Hindlimb muscle (tissue), 1 donor: ENCODE data around the gene ZSCAN1. TPM values are rescaled to one million over a fixed set of nuclear protein-coding genes. Genes with fewer than 3 reads are reported as not detected.
A peak's percentile ranks its signal among the peaks of the same experiment; 100 is the strongest.
"Not testable (repeated sequence)": the region's sequence is repeated elsewhere in the genome, so short reads cannot be mapped to it uniquely, and the experiment has no call there.

Source experiments
- DNase-seq: peaks from one replicate; pipeline ENCODE4 v3.0.0-alpha.2; 2013
- polyA plus RNA-seq: library from polyadenylated mRNA; unstranded; fragments of 120-200 nt; gene quantifications from one replicate; pipeline ENCODE4 v1.2.1, GENCODE V29; 2013; ENCODE audit not compliant: insufficient read length

ZSCAN1 gene, protein sequence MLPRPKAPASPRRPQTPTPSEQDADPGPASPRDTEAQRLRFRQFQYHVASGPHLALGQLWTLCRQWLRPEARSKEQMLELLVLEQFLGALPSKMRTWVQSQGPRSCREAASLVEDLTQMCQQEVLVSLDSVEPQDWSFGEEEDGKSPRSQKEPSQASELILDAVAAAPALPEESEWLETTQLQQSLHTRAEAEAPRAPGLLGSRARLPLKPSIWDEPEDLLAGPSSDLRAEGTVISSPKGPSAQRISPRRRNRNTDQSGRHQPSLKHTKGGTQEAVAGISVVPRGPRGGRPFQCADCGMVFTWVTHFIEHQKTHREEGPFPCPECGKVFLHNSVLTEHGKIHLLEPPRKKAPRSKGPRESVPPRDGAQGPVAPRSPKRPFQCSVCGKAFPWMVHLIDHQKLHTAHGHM
- polyA plus RNA-seq = 1.6 TPM

- DNase-seq = peak; percentile 94
Measured at GRCh38 chr19:58033741-58034476, at the start of gene ZSCAN1. TSS of gene ZSCAN1 (plus strand) at chr19:58034025. CDS start at chr19:58037837, 3,812 bp downstream.

DNA sequence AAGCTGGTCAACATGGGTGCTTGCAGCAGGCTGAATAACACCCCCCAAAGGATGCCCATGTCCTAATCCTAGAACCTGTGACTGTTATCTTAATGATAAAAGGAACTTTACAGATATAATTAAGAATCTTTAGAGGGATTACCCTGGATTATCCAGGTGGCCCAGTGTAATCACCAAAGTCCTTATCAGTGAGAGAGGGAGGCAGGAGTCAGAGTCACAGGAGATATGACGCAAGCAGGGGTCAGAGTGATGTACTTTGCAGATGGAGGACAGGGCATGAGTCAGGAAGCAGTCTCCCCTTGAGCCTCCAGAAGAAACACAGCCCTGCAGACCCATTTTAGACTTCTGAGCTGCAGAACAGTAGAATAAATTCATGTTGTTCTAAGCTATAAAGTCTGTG lies 41.0 kb upstream of the ZSCAN1 start:
- no peak for DNase-seq

DNA sequence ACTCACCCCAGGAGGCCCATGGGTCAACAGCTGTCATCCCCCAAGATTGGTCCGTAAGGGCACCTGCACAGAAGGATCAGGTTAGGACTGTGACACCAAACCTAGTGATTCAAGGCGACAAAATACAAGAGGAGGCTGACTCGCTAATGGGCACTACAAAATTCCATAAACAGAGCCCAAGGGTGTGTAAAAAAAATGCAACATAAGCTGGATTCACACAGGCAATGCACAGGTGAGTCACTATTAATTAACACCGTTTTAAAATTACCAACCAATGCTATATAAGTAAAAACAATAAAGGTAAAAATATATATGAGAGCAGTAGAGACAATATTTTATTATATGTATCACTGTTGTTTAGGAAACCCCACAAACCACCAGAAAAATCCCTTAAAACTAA lies 33.1 kb upstream of the ZSCAN1 start:
- no peak for DNase-seq

DNA sequence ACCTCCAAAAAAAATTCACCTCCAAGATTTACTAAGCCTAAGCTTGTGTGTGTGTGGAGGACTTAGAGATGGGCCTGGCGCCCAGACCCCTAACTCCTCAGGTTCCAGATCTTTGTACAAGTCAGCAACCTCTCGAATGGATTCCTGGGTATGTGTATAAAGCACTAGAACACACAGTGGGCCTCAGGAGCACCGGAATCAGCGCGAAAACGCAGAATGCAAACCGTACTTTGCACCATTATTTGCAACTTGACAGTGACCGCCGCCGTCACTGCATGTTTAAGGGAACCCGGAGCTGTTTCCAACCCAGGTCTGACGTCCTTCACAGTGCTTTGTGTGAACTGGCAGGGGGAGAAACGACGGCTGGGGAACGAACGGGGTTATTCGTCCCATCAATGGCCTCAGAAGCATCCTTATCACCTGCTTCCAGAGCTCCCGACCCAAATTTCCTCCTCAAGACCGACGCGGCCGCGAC lies 31.9 kb upstream of the ZSCAN1 start:
- DNase-seq = no peak

- DNase-seq = peak; percentile 91
Measured at GRCh38 chr19:58002384-58003173, 31.2 kb upstream of the ZSCAN1 start, which contains the start of gene ZNF606. TSS of gene ZNF606 (minus strand) at chr19:58002820. CDS start at chr19:58001319, 1,501 bp downstream.

GRCh38 chr19:58003174-58003828 lies 30.5 kb upstream of the ZSCAN1 start:
- DNase-seq = no peak

DNA sequence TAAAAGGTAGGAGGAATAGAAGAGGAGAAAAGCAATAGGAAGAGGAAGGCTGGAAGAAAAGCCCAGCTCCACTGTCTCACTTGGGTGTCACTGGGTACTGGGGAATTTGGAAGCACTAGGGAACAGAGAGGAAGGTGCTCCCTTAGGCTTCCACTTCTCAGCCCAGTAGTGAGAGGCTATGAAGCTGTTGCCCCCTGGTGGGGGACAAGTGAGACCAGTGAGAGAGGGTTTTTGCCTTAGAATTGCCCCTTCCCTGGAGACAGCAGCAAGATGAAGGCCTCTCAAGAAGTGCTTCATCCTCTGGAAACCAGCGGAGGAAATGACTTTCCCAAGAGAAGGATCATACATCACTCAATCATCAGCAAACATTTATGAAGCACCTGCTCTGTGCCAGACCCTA lies 26.5 kb upstream of the ZSCAN1 start:
- no peak for DNase-seq

- DNase-seq = not testable (repeated sequence)
Measured at GRCh38 chr19:58008877-58009276, 24.9 kb upstream of the ZSCAN1 start.

DNA sequence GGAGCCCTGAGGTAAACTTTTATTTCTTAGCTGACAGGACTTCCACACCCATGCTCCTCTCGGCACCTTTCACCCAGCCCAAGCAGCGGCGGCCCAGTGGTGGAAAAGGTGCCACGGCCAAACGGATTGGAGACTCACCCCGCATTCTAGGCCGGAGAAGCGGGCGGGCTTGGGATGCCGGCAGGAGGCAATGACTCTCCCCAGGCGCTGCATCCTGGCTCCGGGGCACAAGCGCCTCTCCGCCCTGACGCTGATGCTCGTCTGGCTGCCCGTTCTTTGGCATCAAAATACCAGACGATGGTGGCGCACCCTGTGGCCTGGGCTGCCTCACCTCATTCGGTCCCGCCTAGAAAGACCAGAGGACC lies 24.5 kb upstream of the ZSCAN1 start:
- no peak for DNase-seq

DNA sequence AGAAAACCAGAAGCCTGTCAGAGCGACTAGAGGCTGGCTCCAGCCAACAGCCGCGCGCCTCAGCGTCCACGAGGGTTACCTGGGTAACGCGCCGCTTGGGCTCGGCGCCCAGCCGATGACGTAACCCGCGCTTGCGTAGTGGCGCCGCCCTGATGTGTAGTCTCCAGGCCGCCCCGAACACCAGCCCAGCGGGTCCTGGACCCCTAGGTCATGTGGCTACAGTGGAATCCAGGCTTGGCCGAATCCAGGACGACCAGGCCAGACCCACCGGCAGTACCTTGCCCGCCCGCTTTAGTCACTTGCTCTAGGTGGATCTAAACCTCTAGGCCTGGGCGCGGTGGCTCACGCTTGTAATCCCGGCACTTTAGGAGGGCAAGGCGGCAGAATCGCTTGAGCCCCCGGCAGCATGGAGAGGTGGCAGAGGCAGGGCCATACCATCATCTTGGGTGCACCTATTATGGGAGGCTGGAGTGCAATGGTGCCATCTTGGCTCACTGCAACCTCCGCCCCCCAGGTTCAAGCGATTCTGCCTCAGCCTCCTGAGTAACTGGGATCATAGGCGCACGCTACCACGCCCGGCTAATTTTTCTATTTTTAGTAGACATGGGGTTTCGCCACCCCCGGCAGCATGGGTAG lies 24.0 kb upstream of the ZSCAN1 start:
- DNase-seq = peak; percentile 87

DNA sequence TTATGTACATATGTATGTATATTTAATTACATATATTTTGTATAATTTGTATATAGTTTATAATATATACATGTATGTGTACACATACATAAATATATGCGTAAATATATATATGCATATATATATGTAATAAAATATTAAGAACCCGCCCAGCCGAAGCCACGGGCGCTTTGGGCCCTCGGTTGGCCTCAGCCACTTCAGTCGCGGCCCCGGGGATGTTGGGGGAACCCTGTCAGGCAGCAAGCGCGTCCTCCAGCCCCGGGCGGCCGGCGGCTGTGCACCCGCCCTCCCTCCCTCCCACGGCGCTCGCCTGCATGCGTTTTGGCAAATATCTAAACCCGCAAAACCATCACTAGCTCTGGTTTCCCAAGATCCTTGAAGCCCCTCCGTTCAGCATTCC lies 23.3 kb upstream of the ZSCAN1 start:
- no peak for DNase-seq

DNA sequence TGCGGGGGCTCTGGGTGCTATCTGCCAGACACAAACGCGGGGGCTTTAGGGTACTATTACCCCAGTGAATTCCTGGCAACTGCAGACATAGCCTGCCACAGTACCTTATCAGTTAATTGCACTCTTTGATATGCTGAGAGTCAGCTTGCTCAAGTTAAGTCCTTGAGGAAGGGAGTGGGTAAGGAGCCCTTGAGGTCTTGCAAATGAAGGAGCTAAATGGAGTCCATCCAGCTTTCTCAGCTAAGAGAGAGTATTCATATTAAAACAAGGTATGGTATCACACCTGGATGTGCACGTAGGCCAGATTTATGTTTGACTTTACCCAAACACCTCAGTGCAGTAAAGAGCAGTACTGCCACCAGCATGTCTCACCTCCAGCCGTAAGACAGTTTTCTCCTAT lies 19.7 kb upstream of the ZSCAN1 start:
- DNase-seq = no peak

DNA sequence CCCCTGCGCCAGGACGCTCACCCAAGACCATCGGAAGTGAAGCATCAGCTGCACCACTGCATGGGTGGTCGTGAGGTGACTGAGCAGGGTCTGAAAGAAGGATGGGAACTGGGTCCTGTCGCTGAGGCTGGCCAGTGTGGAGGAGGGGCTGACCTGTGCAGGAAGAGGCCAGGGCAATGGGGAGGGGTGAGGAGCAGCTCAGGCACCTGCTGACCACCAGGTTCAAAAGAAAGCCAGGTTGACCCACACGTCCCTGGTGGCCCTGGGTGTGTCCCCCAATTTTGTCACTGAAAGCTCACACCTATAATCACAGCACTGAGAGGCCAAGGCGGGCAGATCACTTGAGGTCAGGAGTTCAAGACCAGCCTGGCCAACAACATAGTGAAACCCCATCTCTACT lies 13.7 kb upstream of the ZSCAN1 start:
- DNase-seq = no peak

DNA sequence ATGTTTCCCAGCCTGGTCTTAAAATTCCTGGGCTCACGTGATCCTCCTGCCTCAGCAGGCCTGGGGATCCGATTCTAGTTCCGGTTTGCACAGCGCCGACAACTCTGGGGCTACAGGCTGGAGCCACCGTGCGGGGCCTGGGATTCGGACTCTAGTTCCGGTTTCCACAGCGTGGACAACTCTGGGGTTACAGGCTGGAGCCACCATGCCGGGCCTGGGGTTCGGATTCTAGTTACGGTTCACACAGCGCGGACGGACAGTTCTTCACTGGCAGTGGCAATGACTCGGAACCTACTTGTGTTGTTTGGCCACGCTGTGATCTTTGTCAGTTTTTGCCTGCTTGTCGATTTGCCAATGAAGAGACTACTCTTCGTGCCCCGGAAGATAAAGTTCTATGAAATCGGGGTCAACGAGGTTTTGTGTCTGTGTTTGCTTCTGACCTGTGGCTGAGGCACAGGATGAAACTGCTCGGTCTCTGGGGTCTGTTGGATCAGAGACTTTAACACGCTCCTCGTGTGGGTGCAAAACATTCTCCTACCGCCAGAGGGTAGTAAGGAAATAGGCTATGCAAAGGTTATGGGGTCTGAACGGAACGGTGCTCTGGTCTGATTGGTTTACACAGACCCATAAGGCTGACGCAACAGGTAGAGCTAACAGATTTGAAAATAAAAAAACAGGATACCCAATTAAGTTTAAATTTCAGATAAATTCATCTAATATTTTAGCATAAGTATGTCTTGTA lies 12.1 kb upstream of the ZSCAN1 start:
- peak; percentile 73 for DNase-seq

- DNase-seq = no peak
Measured at GRCh38 chr19:58022283-58022660, 11.6 kb upstream of the ZSCAN1 start.

- no peak for DNase-seq
Measured at GRCh38 chr19:58024661-58025060, 9.2 kb upstream of the ZSCAN1 start.

DNA sequence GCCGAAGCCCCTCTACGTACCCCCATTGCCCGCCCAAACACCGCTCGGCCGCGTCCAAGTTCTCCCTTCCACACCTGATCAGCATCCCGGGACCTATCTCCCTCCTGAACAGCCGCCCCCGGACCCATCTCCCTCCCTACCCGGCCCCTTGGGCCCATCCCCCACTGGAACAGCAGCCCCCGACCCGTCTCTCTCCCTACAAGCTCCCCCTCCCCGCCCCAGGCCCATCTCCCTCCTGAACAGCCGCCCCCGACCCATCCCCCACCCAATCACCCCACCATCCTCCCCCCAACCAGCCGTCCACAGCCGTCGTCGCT lies 610 bp downstream of the ZSCAN1 start:
- no peak for DNase-seq

- DNase-seq = no peak
Measured at GRCh38 chr19:58035863-58036262, 2.0 kb downstream of the ZSCAN1 start.

- no peak for DNase-seq
Measured at GRCh38 chr19:58037927-58038687, 4.3 kb downstream of the ZSCAN1 start.

- no peak for DNase-seq
Measured at GRCh38 chr19:58038688-58039204, 4.9 kb downstream of the ZSCAN1 start.
